GM10847 (cell line): ENCODE data around the gene TST.

ENCODE experiments used
- POLR2A ChIP-seq: IDR thresholded peaks from 2 replicates; pipeline ENCODE4 v1.6.1; 2011; ENCODE audit not compliant: insufficient read length; ENCODE audit errors: extremely low read depth

TST gene

DNA sequence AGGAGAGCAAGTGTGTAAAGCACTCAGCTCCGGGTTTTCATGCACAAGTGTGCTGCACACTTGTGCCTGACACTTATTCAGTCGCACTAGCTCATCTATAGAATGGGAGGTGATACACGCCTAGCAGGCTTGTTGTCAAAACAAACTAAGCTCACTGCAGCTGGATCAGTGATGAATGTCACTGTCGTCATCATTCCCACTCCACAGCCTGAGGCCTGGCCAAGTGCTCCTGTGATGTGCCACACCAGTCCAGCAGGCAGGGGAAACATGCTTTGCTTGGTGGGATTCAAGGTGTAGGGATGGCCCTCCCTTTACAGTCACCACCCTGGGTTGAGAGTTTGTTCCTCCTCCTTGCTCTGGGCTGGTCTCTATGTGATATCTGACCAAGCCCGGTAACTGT lies 7.1 kb upstream of the TST start:
- TF ChIP-seq POLR2A, result no peak

- TF ChIP-seq POLR2A, result no peak
Observed at GRCh38 chr22:37025500-37026070, 6.3 kb upstream of the TST start.

DNA sequence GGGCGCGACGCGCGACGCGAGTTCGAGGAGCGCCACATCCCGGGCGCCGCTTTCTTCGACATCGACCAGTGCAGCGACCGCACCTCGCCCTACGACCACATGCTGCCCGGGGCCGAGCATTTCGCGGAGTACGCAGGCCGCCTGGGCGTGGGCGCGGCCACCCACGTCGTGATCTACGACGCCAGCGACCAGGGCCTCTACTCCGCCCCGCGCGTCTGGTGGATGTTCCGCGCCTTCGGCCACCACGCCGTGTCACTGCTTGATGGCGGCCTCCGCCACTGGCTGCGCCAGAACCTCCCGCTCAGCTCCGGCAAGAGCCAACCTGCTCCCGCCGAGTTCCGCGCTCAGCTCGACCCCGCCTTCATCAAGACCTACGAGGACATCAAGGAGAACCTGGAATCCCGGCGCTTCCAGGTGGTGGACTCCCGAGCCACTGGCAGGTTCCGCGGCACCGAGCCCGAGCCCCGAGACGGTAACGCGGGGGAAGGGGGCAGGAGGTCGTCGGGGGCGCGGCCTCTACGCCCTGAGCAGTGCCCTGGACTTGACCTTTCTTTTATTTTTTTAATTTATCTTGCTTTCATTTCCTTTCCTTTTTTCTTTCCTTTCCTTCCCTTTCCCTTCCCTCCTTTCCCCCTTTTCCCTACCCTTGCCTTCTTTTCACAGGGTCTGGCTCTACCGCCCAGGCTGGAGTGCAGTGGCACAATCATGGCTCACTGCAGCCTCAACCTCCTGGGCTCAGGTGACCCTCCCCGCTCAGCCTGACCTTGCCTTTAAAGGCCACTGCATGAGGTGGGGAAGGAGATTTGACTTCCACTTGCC lies 5.3 kb upstream of the TST start:
- TF ChIP-seq POLR2A, result no peak

GRCh38 chr22:37023743-37024338 lies 4.6 kb upstream of the TST start:
- TF ChIP-seq POLR2A, result no peak

DNA sequence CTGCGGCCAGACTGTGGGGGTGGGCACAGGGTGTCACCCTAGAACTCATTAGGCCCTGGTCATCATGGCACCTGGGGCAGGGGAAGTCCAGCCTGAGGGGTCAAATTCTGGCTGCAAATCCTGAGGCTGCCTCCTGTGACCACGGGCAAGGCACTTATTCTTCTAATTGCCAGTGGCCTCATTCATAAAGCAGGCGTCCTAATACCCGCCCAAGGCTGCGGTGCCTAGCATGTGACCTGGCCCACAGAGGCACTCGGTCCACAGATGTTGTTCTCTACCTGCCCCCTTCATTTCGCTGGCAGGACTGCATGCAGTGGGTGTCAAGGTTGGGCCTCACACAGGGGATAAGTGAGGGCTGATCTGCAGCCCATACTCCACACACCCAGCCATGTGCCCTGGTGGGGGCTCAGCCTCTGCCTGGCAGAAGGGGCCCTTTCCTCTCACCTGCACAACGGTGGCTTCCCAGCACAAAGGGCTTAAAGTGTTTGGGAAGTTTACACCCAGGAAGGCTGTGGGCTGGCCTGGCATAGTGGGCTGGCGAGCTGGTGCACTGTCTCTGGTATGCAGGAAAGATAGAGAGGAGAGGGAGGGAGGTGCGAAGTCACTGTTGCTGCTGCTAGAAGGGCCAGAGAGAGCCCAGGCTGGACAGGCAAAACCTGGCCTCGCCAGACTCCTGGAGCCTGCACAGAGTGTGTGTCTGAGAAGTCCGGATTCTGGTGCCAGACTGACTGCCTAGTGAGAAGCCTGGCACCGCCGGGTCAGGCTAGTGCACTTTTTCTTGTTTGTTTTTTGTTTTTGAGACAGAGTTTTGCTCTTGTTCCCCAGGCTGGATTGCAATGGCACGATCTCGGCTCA lies 3.5 kb upstream of the TST start:
- TF ChIP-seq POLR2A, result no peak

DNA sequence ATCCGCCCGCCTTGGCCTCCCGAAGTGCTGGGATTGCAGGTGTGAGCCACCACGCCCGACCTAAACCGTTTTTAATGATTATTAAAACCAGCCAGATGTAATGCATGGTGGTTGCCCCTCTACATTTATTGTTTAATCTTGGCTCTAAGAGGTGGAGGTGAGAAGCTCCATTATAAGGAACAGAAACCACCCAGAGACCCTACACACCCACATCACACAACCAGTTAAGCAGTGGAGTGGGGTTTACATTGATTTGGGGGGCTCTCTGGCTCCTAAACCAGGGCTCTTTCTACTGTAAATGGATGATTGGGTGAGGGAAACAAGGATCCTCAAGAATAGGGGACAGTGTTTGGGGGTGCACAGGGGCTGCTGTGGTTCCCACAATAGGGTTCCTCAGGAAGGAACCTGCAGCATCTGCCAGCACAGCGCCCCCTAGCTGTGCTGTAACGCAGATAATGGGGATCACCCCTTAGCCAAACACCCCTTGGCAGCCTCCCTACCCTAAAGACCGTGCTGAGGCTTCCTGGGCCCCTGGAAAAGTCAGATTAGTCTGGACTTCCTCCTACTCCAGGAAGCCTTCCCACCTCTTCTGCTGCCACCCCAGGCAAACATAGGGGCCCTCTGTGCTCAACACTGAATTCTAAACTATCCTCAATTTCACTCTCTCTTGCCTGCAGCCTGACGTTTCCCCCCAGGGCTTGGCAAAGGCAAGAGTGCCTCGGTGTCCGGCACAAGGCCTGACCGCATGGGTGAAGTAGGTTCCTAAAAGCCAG lies 2.6 kb upstream of the TST start:
- no peak for TF ChIP-seq POLR2A

GRCh38 chr22:37021041-37021440 lies 1.8 kb upstream of the TST start:
- no peak for TF ChIP-seq POLR2A

DNA sequence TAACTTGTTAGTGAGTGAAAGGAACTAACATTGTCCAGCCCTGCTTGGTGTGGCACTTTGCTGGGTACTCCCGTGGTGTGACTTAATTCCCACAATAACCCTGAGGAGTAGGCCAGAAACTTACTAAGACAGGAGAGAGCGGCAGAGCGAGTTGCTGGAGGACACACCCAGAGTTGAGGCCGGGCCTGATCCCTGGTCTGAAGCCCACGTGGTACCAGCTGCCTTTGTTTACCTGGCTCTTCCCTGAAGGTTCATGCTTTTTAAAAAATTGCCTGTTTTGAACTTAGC lies 889 bp upstream of the TST start:
- TF ChIP-seq POLR2A, result no peak

GRCh38 chr22:37018815-37019308 lies 385 bp downstream of the TST start:
- TF ChIP-seq POLR2A, result no peak

- TF ChIP-seq POLR2A, result no peak
Observed at GRCh38 chr22:37018086-37018814, 997 bp downstream of the TST start.

GRCh38 chr22:37017356-37017755 lies 1.9 kb downstream of the TST start:
- TF ChIP-seq POLR2A, result no peak

DNA sequence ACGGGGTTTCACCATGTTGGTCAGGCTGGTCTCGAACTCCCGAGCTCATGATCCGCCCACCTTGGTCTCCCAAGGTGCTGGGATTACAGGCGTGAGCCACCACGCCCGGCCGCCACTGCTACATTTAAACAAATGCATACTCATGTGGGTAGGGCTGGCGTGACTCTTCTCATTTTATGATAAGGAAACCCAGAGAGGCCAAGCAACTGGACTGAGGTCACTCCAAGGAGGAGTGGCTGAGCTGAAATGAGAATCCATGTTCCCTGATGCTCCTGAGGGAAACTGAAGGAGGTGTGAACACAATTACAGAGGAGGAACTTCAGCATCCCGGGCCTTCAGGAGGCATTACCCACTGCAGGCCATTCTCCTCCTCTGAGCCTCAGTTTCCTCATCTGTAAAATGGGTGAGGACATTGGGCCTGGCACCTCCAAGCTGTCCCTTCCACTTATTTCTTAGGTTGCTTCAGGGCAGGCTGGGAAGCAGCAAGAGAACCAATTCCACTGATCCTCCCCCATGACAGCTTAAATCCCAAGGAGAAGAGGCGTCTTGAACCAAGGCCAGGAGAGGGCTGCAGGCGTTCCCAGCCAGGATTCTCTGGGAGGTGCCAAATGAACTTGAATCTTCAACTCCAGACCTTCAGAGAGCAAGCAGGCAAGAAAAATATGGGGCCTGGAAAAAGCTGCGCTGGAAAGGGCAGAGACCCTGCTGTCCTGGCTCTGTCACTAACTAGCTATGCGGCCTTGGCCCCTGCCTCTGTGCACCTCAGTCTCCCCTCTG lies 2.9 kb downstream of the TST start:
- TF ChIP-seq POLR2A, result no peak

GRCh38 chr22:37015587-37015878 lies 3.7 kb downstream of the TST start:
- TF ChIP-seq POLR2A, result no peak

DNA sequence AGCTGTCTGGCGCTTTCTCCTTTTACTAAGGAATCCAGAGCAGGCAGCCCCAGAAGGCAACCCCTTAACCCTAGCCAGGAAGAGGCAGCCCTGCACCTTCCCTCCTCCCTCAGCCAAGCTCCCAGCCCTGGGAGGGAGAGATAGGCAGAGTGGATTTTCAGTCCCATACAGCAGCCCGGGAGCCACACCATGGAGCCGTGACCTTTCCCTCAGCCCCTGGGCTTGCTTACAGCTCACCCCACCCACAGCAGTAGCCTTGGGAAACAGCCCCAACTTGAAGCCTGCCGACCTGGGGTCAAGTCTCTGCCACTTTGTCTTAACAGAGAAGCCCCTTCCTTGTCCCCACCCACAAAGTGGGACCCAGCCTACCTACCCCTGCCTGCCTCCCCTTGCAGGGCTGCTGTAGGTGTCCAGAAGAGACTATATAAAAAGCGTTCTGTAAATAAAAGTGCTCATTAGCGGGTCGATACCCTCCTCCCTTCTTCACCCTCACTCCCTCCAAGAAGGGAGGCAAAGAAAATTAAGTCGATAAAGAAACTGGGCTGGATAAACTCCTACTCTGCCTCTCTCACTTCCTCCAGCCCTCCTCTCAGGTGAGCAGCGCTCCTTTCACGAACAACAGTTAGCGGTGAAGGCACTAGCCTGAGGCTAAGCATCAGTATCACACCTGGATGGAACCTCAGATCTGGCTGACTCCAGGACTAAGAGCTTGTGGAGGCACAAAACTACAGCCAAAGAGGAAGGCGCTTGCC lies 4.2 kb downstream of the TST start:
- no peak for TF ChIP-seq POLR2A
